AG08395 (cell line): ENCODE data around the gene HHIPL1.
"Not testable (repeated sequence)": the region's sequence is repeated elsewhere in the genome, so short reads cannot be mapped to it uniquely, and the experiment has no call there.

ENCODE experiments used
- DNase-seq: peaks from one replicate; pipeline ENCODE4 v3.0.0; 2012; ENCODE audit warnings: mixed read lengths, low spot score

HHIPL1 gene

GRCh38 chr14:99635116-99635515 is 9.8 kb upstream of the HHIPL1 start:
- no peak for DNase-seq

- DNase-seq, result no peak
Observed at GRCh38 chr14:99636487-99636886, 8.4 kb upstream of the HHIPL1 start.

- DNase-seq, result no peak
Observed at GRCh38 chr14:99637624-99638023, 7.3 kb upstream of the HHIPL1 start.

GRCh38 chr14:99642771-99643170 is 2.2 kb upstream of the HHIPL1 start:
- not testable (repeated sequence) for DNase-seq

GRCh38 chr14:99643343-99643742 is 1.6 kb upstream of the HHIPL1 start:
- DNase-seq, result no peak

- DNase-seq, result no peak
Observed at GRCh38 chr14:99644035-99644587, 818 bp upstream of the HHIPL1 start.

- no peak for DNase-seq
Observed at GRCh38 chr14:99645545-99646505, 896 bp downstream of the HHIPL1 start.

GRCh38 chr14:99647411-99647810 is 2.5 kb downstream of the HHIPL1 start:
- DNase-seq, result no peak

GRCh38 chr14:99648027-99648784 is 3.3 kb downstream of the HHIPL1 start:
- no peak for DNase-seq

GRCh38 chr14:99649219-99649618 is 4.3 kb downstream of the HHIPL1 start:
- DNase-seq, result peak; percentile 72

GRCh38 chr14:99649643-99650042 is 4.7 kb downstream of the HHIPL1 start:
- no peak for DNase-seq

- DNase-seq, result no peak
Observed at GRCh38 chr14:99650189-99650588, 5.3 kb downstream of the HHIPL1 start.

GRCh38 chr14:99651953-99652746 is 7.2 kb downstream of the HHIPL1 start:
- DNase-seq, result no peak

- peak; percentile 93 for DNase-seq
Observed at GRCh38 chr14:99654235-99654985, 9.5 kb downstream of the HHIPL1 start.

GRCh38 chr14:99655521-99655920 is 10.6 kb downstream of the HHIPL1 start:
- no peak for DNase-seq

GRCh38 chr14:99656171-99656570 is 11.2 kb downstream of the HHIPL1 start:
- DNase-seq, result no peak

GRCh38 chr14:99657645-99658155 is 12.8 kb downstream of the HHIPL1 start:
- no peak for DNase-seq

GRCh38 chr14:99658218-99658845 is 13.4 kb downstream of the HHIPL1 start:
- no peak for DNase-seq

GRCh38 chr14:99659333-99659741 is 14.4 kb downstream of the HHIPL1 start:
- DNase-seq, result no peak

- no peak for DNase-seq
Observed at GRCh38 chr14:99660006-99660566, 15.2 kb downstream of the HHIPL1 start.
